Measurements from ENCODE around the gene FCSK.
"Not testable (repeated sequence)": the region's sequence is repeated elsewhere in the genome, so short reads cannot be mapped to it uniquely, and the experiment has no call there.

DNA sequence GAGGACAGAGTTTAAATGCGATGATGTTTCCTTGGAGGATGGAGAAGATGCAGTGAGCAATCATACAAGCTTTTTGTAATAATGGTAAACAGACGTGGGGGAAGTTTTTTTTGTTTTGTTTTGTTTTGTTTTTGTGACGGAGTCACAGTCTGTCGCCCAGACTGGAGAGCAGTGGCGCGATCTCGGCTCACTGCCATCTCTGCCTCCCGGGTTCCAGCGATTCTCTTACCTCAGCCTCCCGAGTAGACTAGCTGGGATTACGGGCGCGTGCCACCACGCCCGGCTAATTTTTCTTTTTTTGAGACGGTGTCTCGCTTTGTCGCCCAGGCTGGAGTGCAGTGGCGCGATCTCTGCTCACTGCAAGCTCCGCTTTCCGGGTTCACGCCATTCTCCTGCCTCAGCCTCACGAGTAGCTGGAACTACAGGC is 70.0 kb downstream of the FCSK start:
- TF ChIP-seq, protein P1, sequence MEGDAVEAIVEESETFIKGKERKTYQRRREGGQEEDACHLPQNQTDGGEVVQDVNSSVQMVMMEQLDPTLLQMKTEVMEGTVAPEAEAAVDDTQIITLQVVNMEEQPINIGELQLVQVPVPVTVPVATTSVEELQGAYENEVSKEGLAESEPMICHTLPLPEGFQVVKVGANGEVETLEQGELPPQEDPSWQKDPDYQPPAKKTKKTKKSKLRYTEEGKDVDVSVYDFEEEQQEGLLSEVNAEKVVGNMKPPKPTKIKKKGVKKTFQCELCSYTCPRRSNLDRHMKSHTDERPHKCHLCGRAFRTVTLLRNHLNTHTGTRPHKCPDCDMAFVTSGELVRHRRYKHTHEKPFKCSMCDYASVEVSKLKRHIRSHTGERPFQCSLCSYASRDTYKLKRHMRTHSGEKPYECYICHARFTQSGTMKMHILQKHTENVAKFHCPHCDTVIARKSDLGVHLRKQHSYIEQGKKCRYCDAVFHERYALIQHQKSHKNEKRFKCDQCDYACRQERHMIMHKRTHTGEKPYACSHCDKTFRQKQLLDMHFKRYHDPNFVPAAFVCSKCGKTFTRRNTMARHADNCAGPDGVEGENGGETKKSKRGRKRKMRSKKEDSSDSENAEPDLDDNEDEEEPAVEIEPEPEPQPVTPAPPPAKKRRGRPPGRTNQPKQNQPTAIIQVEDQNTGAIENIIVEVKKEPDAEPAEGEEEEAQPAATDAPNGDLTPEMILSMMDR (IDR thresholded peaks at IDR 0.05; ENCODE audit: low read depth, low read length) = not testable (repeated sequence)
- TF ChIP-seq EZH2phosphoT487 (IDR thresholded peaks at IDR 0.05; ENCODE audit: low read depth) = not testable (repeated sequence)

Data from OCI-LY3 (cell line).